GM12878 (cell line): Measurements from ENCODE around the gene ANKS1A. TPM values are rescaled to one million over a fixed set of nuclear protein-coding genes. Genes with fewer than 3 reads are reported as not detected.

Experiments used
- CREM ChIP-seq: IDR thresholded peaks from 2 replicates; pipeline ENCODE4 v1.6.1; 2014; ENCODE audit warnings: antibody characterized with exemption, low read depth
- HCFC1 ChIP-seq: fragments of 150-350 bp; IDR thresholded peaks from 2 replicates; pipeline ENCODE4 v1.6.1; 2014; ENCODE audit warnings: low read length
- HDAC2 ChIP-seq: fragments of 200-600 bp; sonication (generic); IDR thresholded peaks from 2 replicates; pipeline ENCODE4 v1.6.1; 2017
- IKZF1 ChIP-seq: fragments of 450-650 bp; conservative IDR thresholded peaks from 2 replicates; pipeline ENCODE4 v1.6.1; 2017; ENCODE audit warnings: antibody characterized with exemption, mild to moderate bottlenecking
- NFXL1 ChIP-seq: fragments of 450-650 bp; IDR thresholded peaks from 2 replicates; pipeline ENCODE4 v1.6.1; 2017; ENCODE audit warnings: antibody characterized with exemption, mild to moderate bottlenecking, borderline replicate concordance
- SRF ChIP-seq, 2 experiments: IDR thresholded peaks; 2 replicates each; pipeline ENCODE4 v1.6.1; 2011; ENCODE audit warnings: low read depth in 2 of 2, low read length in 2 of 2, mild to moderate bottlenecking in 1 of 2, moderate library complexity in 1 of 2
- SUPT20H ChIP-seq: IDR thresholded peaks from 2 replicates; pipeline ENCODE4 v1.6.1; 2011; ENCODE audit warnings: low read depth, mild to moderate bottlenecking, low read length, moderate library complexity, borderline replicate concordance; ENCODE audit not compliant: control insufficient read depth
- WRNIP1 ChIP-seq: IDR thresholded peaks from 2 replicates; pipeline ENCODE4 v1.6.1; 2011; ENCODE audit warnings: low read depth, low read length, improper control_type of control experiment, borderline replicate concordance
- ZNF207 ChIP-seq: fragments of 450-650 bp; IDR thresholded peaks from 2 replicates; pipeline ENCODE4 v1.6.1; 2014; ENCODE audit warnings: antibody characterized with exemption, mild to moderate bottlenecking, borderline replicate concordance
- ZNF592 ChIP-seq: fragments of 450-650 bp; IDR thresholded peaks from 2 replicates; pipeline ENCODE4 v1.6.1; 2017; ENCODE audit warnings: mild to moderate bottlenecking, moderate library complexity
- polyA plus RNA-seq, 11 experiments: library from polyadenylated mRNA; depleted of rRNA in 4 of 11; unstranded in 6 of 11; stranded (reverse) in 5 of 11; fragments of >200 nt; fragmentation: Nextera tagmentation in 4 of 11; fragmentation: Illumina TruSeq in 1 of 11; extraction: Ambion mirVana in 4 of 11; extraction: Trizol in 1 of 11; gene quantifications; 1 replicate in 1 of 11; 2 replicates in 10 of 11; pipeline versions ENCODE4 v1.2.1 to v1.2.3, GENCODE V29; 2011 to 2016; ENCODE audit warnings: inconsistent platforms in 2 of 11, missing spikeins in 2 of 11, low read depth in 1 of 11
- total RNA-seq, 4 experiments: library from RNA; depleted of rRNA in 3 of 4; stranded (reverse); fragments of >200 nt in 3 of 4; fragmentation: Illumina TruSeq in 1 of 4; extraction: Trizol in 1 of 4; gene quantifications; 2 replicates each; pipeline versions ENCODE4 v1.2.1 to v1.2.3, GENCODE V29; 2013 to 2021

Gene ANKS1A
- total and polyA plus RNA-seq, 10 of the 15 experiments (the other 5 are each of a cell fraction or from before 2014, with no cell fraction given) = 0.60 to 7.0 (median 3.0) TPM

- TF ChIP-seq ZNF592 (no peak), HDAC2 (no peak), NFXL1 (no peak), IKZF1 (no peak), HCFC1 (no peak), CREM (no peak), SUPT20H (no peak), WRNIP1 (no peak), ZNF207 (no peak), SRF (IDR thresholded peaks at IDR 0.05; ENCODE audit: low read depth in 2 of 2, low read length in 2 of 2) (no peak)
Measured at GRCh38 chr6:35059596-35060345, 170.7 kb downstream of the ANKS1A start (continued).
